Natural killer cell (primary cell): ENCODE results near the gene MYH16. TPM values are rescaled to one million over a fixed set of nuclear protein-coding genes. Genes with fewer than 3 reads are reported as not detected.
"Not testable (repeated sequence)": the region's sequence is repeated elsewhere in the genome, so short reads cannot be mapped to it uniquely, and the experiment has no call there.

Experiments used
- ATAC-seq, 3 donors: fragments of 150-1000 bp in 2 of 3; fragments of 200-7000 bp in 1 of 3; cut with Tn5 transposase; 1 replicate in 1 of 3; 2 replicates in 2 of 3; pipeline ENCODE4 v1.10.0; 2021; ENCODE audit warnings: mild to moderate bottlenecking in 2 of 3, moderate library complexity in 2 of 3
- DNase-seq, 2 donors: peaks; one replicate each; pipeline versions ENCODE4 v3.0.0 to v3.0.0-alpha.2; 2013 to 2021; ENCODE audit warnings: mixed read lengths in 1 of 2
- H3K27ac ChIP-seq: one replicate; pipeline ENCODE4 v1.5.1; 2013; ENCODE audit warnings: mild to moderate bottlenecking, low read length
- H3K27me3 ChIP-seq: one replicate; pipeline ENCODE4 v1.6.1; 2013; ENCODE audit warnings: low read length; ENCODE audit not compliant: control insufficient read depth, insufficient read depth
- H3K36me3 ChIP-seq: one replicate; pipeline ENCODE4 v1.6.1; 2013; ENCODE audit warnings: low read length; ENCODE audit not compliant: control insufficient read depth, insufficient read depth
- H3K4me1 ChIP-seq: one replicate; pipeline ENCODE4 v1.6.1; 2013; ENCODE audit warnings: low read length; ENCODE audit not compliant: control insufficient read depth, insufficient read depth
- H3K4me3 ChIP-seq: one replicate; pipeline ENCODE4 v1.5.1; 2013; ENCODE audit warnings: low read length
- H3K9me3 ChIP-seq: one replicate; pipeline ENCODE4 v1.6.1; 2013; ENCODE audit warnings: low read length; ENCODE audit not compliant: control insufficient read depth, insufficient read depth
- H3K27ac Mint-ChIP-seq, 2 donors: one replicate each; pipeline ENCODE4 v1.8.0; 2022; ENCODE audit warnings: mild to moderate bottlenecking in 2 of 2, mixed read lengths in 2 of 2, moderate library complexity in 1 of 2
- H3K27me3 Mint-ChIP-seq, 2 donors: one replicate each; pipeline ENCODE4 v1.8.0; 2022; ENCODE audit warnings: low read depth in 2 of 2, mixed read lengths in 2 of 2
- H3K36me3 Mint-ChIP-seq: one replicate; pipeline ENCODE4 v1.8.0; 2022; ENCODE audit warnings: mixed read lengths
- H3K4me1 Mint-ChIP-seq, 2 donors: one replicate each; pipeline ENCODE4 v1.8.0; 2022; ENCODE audit warnings: mixed read lengths in 2 of 2
- H3K4me3 Mint-ChIP-seq: one replicate; pipeline ENCODE4 v1.8.0; 2022; ENCODE audit warnings: mild to moderate bottlenecking, moderate library complexity, mixed read lengths
- H3K9me3 Mint-ChIP-seq, 2 donors: one replicate each; pipeline ENCODE4 v1.8.0; 2022; ENCODE audit warnings: mixed read lengths in 2 of 2
- WGBS: methylation state at CpG from one replicate; pipeline ENCODE4 v1.1.7; 2013; ENCODE audit warnings: missing lambda C conversion rate; ENCODE audit not compliant: insufficient coverage; 5-methylcytosine and 5-hydroxymethylcytosine counted together
- intact Hi-C: fragments of 100-400 bp; cut with micrococcal nuclease; formaldehyde crosslinking; loops from one replicate; pipeline ENCODE4 v1.14.2; 2022
- total RNA-seq, 4 donors: library from RNA; stranded (reverse); fragments of 120-200 nt in 1 of 4; gene quantifications; one replicate each; pipeline versions ENCODE4 v1.2.3 to v1.2.4, GENCODE V29; 2013 to 2022
- TF ChIP-seq, protein P1 (sequence below): fragments of 200-600 bp; IDR thresholded peaks from one replicate; pipeline ENCODE4 v1.8.0; 2022; ENCODE audit warnings: antibody characterized with exemption

MYH16 gene
- total RNA-seq, 3 donors from 2014 or later (not counting 1 experiment from before 2014, with no cell fraction given) = not detected

- TF ChIP-seq, protein P1, sequence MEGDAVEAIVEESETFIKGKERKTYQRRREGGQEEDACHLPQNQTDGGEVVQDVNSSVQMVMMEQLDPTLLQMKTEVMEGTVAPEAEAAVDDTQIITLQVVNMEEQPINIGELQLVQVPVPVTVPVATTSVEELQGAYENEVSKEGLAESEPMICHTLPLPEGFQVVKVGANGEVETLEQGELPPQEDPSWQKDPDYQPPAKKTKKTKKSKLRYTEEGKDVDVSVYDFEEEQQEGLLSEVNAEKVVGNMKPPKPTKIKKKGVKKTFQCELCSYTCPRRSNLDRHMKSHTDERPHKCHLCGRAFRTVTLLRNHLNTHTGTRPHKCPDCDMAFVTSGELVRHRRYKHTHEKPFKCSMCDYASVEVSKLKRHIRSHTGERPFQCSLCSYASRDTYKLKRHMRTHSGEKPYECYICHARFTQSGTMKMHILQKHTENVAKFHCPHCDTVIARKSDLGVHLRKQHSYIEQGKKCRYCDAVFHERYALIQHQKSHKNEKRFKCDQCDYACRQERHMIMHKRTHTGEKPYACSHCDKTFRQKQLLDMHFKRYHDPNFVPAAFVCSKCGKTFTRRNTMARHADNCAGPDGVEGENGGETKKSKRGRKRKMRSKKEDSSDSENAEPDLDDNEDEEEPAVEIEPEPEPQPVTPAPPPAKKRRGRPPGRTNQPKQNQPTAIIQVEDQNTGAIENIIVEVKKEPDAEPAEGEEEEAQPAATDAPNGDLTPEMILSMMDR = no peak
- Histone ChIP-seq H3K27ac (no peak overlapping the region), H3K9me3 (no peaks in the 10 kb centered on the region), H3K27me3 (no peaks in the 10 kb centered on the region), H3K4me1 (no peaks in the 10 kb centered on the region), H3K36me3 (peaks cover 63% of the 10 kb centered on the region), H3K4me3 (no peak overlapping the region)
- ATAC-seq (no peak), DNase-seq (no peak)
- H3K36me3 Mint-ChIP-seq = peaks cover 12% of the 10 kb centered on the region
- 100% methylated on average over 1 of the region's 3 CpGs for WGBS
- peak overlapping the region in 1 of 2 donors; percentile 6 for H3K27ac Mint-ChIP-seq
- H3K4me3 Mint-ChIP-seq = no peak overlapping the region
- H3K27me3 Mint-ChIP-seq = no peaks in the 10 kb centered on the region
- no peaks in the 10 kb centered on the region for H3K4me1 Mint-ChIP-seq
- no peaks in the 10 kb centered on the region for H3K9me3 Mint-ChIP-seq
- intact Hi-C loops = no loop called here
These were observed 67.0 kb downstream of the MYH16 start for GRCh38 chr7:99339595-99339994.

DNA sequence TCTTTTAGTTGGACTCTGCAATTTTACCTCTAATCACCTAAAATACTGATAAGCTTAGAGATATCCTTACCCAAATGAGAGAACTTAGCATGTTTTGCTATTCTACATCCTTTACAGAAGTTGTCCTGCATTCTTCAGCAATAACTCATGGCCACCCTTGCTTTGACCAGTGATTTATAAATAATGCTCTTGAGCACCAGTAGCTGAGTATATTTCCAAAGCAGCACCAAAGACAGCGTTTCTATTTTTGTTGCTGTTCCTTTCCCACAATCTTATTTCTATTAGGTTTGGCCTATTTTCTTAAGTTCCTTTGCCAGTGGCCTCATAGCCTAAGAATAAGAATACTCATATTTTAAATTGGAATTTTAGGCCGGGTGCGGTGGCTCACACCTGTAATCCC is 68.0 kb downstream of the MYH16 start:
- TF ChIP-seq, protein P1 = no peak
- intact Hi-C loops = no loop called here
- Mint-ChIP-seq H3K27me3 (no peaks in the 10 kb centered on the region), H3K4me3 (no peak overlapping the region), H3K9me3 (no peaks in the 10 kb centered on the region), H3K27ac (no peak overlapping the region), H3K4me1 (no peaks in the 10 kb centered on the region), H3K36me3 (peaks cover 12% of the 10 kb centered on the region)
- no peak for ATAC-seq
- Histone ChIP-seq H3K27ac (no peak overlapping the region), H3K4me1 (no peaks in the 10 kb centered on the region), H3K4me3 (no peak overlapping the region), H3K27me3 (no peaks in the 10 kb centered on the region), H3K36me3 (peaks cover 68% of the 10 kb centered on the region), H3K9me3 (no peaks in the 10 kb centered on the region)
- WGBS = 95% methylated on average over 3 of the region's 3 CpGs
- DNase-seq = no peak

GRCh38 chr7:99344061-99344647 is 71.5 kb downstream of the MYH16 start:
- Histone ChIP-seq H3K36me3 (peaks cover 62% of the 10 kb centered on the region), H3K9me3 (no peaks in the 10 kb centered on the region), H3K4me1 (no peaks in the 10 kb centered on the region), H3K27me3 (no peaks in the 10 kb centered on the region), H3K27ac (no peak overlapping the region), H3K4me3 (no peak overlapping the region)
- Mint-ChIP-seq H3K4me3 (no peak overlapping the region), H3K36me3 (peaks cover 6% of the 10 kb centered on the region), H3K27me3 (no peaks in the 10 kb centered on the region), H3K9me3 (no peaks in the 10 kb centered on the region), H3K27ac (no peak overlapping the region), H3K4me1 (no peaks in the 10 kb centered on the region)
- no peak for DNase-seq
- TF ChIP-seq, protein P1 = no peak
- 97% methylated on average over 10 of the region's 13 CpGs for WGBS
- intact Hi-C loops = no loop called here
- ATAC-seq = no peak

- ATAC-seq, H3K4me3 ChIP-seq, H3K4me3 Mint-ChIP-seq, H3K36me3 Mint-ChIP-seq, H3K27ac ChIP-seq, DNase-seq, H3K9me3 Mint-ChIP-seq, H3K27me3 Mint-ChIP-seq, intact Hi-C loops, H3K9me3 ChIP-seq, H3K27ac Mint-ChIP-seq, H3K27me3 ChIP-seq, H3K4me1 ChIP-seq, H3K4me1 Mint-ChIP-seq: not testable (repeated sequence)
- 92% methylated on average over 3 of the region's 3 CpGs for WGBS
- peaks cover 63% of the 10 kb centered on the region for H3K36me3 ChIP-seq
These were observed 78.0 kb downstream of the MYH16 start for GRCh38 chr7:99350641-99351040.
